Measurements from ENCODE around the gene PIP4K2B. TPM values are rescaled to one million over a fixed set of nuclear protein-coding genes. Genes with fewer than 3 reads are reported as not detected.
A peak's percentile ranks its signal among the peaks of the same experiment; 100 is the strongest.

The PIP4K2B gene
- total RNA-seq, 4 donors from 2014 or later: 19.5 to 45.4 (median 33.6) TPM

DNA sequence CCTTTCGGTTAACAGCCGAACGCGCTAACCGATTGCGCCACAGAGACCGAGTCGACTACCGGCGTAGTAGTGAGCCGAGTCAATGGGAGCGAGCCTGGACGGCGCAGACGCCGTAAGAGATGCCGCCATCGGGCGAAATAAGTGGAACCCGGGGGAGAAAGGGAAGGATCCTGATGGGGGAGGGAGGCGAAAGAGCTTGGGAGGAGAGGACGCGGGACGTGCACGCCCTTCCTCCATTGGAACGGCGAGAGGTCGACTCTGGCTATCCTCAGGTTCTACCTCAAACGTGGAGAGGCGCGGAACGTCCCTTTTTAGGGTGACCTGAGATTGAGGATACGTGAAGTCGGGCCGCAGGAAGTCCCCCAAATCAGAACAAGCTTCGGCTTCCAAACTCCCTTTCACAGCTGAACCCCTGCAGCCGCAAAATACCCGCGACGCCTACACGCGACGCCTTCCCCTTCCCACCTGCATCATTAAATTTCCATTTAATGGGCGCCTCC, 47.5 kb downstream of the PIP4K2B start:
- intact Hi-C loops (cut with DNase I; ENCODE audit: low total_unique reads): no loop called here
- DNase-seq (ENCODE audit: low spot score in 2 of 2): peak; percentile 89 to 97
- whole genome bisulfite sequencing, 2 donors: 0% methylated on average over 44 of the region's 44 CpGs
- TF ChIP-seq, protein P1, sequence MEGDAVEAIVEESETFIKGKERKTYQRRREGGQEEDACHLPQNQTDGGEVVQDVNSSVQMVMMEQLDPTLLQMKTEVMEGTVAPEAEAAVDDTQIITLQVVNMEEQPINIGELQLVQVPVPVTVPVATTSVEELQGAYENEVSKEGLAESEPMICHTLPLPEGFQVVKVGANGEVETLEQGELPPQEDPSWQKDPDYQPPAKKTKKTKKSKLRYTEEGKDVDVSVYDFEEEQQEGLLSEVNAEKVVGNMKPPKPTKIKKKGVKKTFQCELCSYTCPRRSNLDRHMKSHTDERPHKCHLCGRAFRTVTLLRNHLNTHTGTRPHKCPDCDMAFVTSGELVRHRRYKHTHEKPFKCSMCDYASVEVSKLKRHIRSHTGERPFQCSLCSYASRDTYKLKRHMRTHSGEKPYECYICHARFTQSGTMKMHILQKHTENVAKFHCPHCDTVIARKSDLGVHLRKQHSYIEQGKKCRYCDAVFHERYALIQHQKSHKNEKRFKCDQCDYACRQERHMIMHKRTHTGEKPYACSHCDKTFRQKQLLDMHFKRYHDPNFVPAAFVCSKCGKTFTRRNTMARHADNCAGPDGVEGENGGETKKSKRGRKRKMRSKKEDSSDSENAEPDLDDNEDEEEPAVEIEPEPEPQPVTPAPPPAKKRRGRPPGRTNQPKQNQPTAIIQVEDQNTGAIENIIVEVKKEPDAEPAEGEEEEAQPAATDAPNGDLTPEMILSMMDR (IDR thresholded peaks at IDR 0.05): no peak
- TF ChIP-seq POLR2A (IDR thresholded peaks at IDR 0.05): no peak
- H3K4me3 ChIP-seq (ENCODE audit: low read depth, poor library complexity, severe bottlenecking): peak overlapping the region; percentile 58

DNA sequence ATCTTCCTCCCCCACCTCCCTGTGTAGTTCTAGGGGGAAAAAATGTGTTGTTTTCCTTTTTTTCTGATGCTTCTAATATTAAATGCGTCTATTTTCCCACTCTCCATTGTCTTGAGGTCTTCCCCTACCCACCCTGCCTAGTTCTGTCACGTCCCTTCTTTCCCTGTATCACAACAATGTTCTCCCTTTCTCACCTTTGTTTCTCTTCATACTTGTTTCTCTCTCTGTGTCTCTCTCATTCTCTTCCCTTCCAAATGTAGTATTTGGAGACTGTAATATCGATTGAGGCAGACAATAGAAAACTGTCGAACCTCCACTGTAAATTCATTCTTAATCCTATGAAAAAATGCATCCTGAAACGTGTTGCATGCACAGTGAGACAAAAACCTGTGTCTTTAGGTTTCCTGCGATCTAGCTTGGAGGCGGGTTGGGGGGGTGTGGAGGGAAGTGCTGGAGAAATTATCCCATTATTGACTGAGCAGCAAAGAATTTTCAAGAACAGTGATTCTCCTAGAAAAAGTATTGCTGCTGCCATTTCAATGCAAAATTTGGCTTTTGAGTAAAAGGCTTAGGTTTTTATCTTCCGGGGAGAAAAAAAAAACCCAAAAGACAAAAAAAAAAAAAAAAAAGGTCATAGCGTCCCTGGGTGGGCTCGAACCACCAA, 48.1 kb downstream of the PIP4K2B start:
- TF ChIP-seq POLR2A (IDR thresholded peaks at IDR 0.05): no peak
- TF ChIP-seq, protein P1 (IDR thresholded peaks at IDR 0.05): no peak
- no peak overlapping the region for H3K4me3 ChIP-seq (ENCODE audit: low read depth, poor library complexity, severe bottlenecking)
- intact Hi-C loops (cut with DNase I; ENCODE audit: low total_unique reads): no loop called here
- DNase-seq (ENCODE audit: low spot score in 2 of 2): no peak
- 3 to 7% methylated on average over 10 of the region's 10 CpGs for WGBS, 2 donors

DNA sequence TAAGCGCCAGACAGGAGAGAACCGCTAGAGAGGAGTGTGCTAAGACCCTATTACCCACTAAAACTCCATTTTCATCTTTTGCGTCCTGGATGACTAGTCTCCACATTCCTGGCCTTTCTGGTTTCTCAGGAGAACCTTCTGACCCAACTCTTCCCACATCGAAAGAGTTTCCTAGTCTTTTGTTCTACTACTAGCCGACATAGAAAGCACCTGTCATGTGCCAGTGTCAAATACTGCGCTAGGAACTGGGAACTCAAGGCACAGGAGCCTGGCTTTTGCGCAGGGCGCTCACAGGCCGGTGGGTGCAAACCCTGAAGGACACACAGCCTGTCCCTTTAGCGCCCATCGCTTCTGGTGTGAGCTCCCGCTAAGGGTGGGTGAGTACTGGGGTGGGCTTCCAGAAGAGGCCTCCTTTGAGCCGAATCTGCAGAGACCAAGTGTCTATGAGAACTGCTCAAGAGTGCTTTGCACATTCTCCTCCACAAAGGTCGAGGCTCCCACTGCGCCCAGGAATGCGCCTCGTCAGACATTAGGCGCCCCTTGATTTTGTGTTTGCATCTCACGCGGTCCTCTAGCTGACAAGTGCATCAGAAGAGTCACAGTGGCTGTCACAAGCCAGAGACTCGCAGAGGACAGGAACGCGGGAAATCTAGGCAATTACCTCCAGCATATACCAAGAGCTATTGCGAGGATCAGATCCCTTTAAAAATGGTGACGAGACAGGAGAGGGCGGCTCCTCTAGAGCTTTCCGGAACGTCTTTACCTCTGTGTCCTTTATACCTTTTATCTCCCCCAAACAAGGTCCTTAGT, 48.8 kb downstream of the PIP4K2B start:
- WGBS, 2 donors: 26 to 35% methylated on average over 28 of the region's 28 CpGs
- no peak for TF ChIP-seq POLR2A (IDR thresholded peaks at IDR 0.05)
- TF ChIP-seq, protein P1 (IDR thresholded peaks at IDR 0.05): no peak
- intact Hi-C loops (cut with DNase I; ENCODE audit: low total_unique reads): no loop called here
- H3K4me3 ChIP-seq (ENCODE audit: low read depth, poor library complexity, severe bottlenecking): no peak overlapping the region
- no peak for DNase-seq (ENCODE audit: low spot score in 2 of 2)

DNA sequence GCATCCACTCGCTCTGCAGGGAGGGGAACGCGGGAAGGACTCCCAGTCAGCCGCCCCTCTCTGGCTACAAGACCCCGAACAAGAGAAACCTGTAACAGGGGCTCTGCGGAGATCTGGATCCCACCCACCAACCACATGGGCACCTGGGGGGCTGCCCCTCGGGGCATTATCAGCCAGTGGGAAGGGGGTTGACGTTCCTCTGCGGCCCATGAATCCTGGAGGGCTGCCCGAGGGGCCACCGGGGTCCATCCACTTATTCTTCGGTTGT, 49.4 kb downstream of the PIP4K2B start:
- H3K4me3 ChIP-seq (ENCODE audit: low read depth, poor library complexity, severe bottlenecking): peak overlapping the region; percentile 52
- no peak for DNase-seq (ENCODE audit: low spot score in 2 of 2)
- WGBS, 2 donors: 13 to 14% methylated on average over 10 to 12 of the region's 12 CpGs
- intact Hi-C loops (cut with DNase I; ENCODE audit: low total_unique reads): no loop called here
- TF ChIP-seq, protein P1 (IDR thresholded peaks at IDR 0.05): no peak
- no peak for TF ChIP-seq POLR2A (IDR thresholded peaks at IDR 0.05)

DNA sequence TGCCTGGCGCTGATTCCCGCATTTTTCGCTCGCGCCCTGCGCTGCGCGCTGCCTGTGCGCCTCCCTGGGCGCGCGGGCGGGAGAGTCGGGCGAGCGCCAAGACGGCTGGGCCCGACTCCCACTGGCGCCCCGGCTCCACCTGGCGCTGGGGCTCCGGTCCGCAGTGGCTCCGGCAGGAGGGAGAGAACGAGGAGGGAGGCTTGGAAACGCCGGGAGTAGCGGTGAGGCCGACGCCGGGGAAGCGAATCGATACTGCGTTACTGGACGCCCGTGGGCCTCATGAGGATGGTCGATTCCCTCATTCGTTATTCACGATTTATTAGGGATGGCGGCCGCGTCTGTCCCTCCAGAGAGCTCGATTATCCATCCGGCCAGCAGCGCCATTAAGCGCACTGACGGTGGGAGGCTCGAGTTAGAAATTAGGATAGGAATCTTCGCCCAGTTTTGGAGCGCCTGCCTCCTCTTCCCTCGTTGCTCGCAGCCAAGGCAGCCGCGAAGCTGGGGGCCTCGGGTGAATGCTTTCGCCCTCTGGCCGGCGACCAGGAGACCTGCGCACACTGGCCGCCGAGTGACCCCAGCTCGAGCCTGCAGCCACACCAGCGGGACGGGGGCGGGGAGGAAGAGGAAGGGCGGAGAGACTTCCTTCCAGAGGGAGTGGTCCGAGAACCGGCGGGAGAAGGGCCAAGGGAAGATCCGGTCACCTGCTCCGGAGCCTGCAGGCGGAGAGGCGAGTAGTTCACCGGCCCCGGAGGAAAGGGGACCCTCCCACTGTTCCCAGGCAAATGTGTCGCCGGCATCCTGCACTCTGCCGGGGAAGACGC, 49.9 kb downstream of the PIP4K2B start:
- intact Hi-C loops (cut with DNase I; ENCODE audit: low total_unique reads): no loop called here
- no peak for TF ChIP-seq POLR2A (IDR thresholded peaks at IDR 0.05)
- peak; percentile 83 to 97 for DNase-seq (ENCODE audit: low spot score in 2 of 2)
- H3K4me3 ChIP-seq (ENCODE audit: low read depth, poor library complexity, severe bottlenecking): peak overlapping the region; percentile 52
- WGBS, 2 donors: 0% methylated on average over 56 to 66 of the region's 79 CpGs

DNA sequence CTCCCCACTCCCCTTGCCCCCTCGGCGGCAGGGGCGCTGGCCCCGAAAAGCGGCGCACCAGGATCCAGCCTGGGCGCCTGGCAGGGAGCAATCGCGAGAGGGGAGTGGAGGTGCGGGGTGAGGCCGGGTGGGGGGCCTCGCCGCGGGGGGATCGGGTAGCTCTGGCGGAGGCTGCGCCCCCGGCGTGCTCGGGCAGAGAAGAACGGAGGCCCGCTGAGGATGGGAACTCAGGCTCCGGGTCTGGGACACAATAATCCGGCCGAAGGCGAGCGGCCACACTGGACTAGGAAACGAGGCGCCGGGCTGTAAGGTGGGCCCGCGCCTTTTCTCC, 50.5 kb downstream of the PIP4K2B start:
- intact Hi-C loops (cut with DNase I; ENCODE audit: low total_unique reads): no loop called here
- peak overlapping the region; percentile 52 for H3K4me3 ChIP-seq (ENCODE audit: low read depth, poor library complexity, severe bottlenecking)
- 0% methylated on average over 18 to 22 of the region's 32 CpGs for WGBS, 2 donors
- DNase-seq (ENCODE audit: low spot score in 2 of 2): no peak
- TF ChIP-seq, protein P1 (IDR thresholded peaks at IDR 0.05): no peak
- TF ChIP-seq POLR2A (IDR thresholded peaks at IDR 0.05): no peak

Data from lower leg skin (tissue), 4 donors.